GM19099 (cell line): ENCODE measurements around the gene ZNF320.
A peak's percentile ranks its signal among the peaks of the same experiment; 100 is the strongest.

ENCODE experiments used
- POLR2A ChIP-seq: IDR thresholded peaks from 3 replicates; pipeline ENCODE4 v1.6.1; 2011; ENCODE audit warnings: low read depth; ENCODE audit not compliant: insufficient read length; ENCODE audit errors: extremely low read depth

Gene ZNF320

GRCh38 chr19:52922841-52923777 is 25.7 kb upstream of the ZNF320 start, which contains the start of gene ZNF888:
Gene ZNF888 (minus strand): TSS chr19:52923428. CDS start chr19:52917873, 5,555 bp downstream.
- peak; percentile 84 for TF ChIP-seq POLR2A

- no peak for TF ChIP-seq POLR2A
Measured at GRCh38 chr19:52917531-52917930, 20.1 kb upstream of the ZNF320 start.

GRCh38 chr19:52910648-52911047 is 13.2 kb upstream of the ZNF320 start:
- no peak for TF ChIP-seq POLR2A

GRCh38 chr19:52901842-52902241 is 4.4 kb upstream of the ZNF320 start:
- TF ChIP-seq POLR2A, result no peak

GRCh38 chr19:52898101-52898500 is 666 bp upstream of the ZNF320 start:
- no peak for TF ChIP-seq POLR2A

GRCh38 chr19:52896431-52897137 is 851 bp downstream of the ZNF320 start:
- TF ChIP-seq POLR2A, result no peak

GRCh38 chr19:52891336-52891735 is 6.1 kb downstream of the ZNF320 start:
- TF ChIP-seq POLR2A, result no peak

GRCh38 chr19:52889931-52890330 is 7.5 kb downstream of the ZNF320 start:
- TF ChIP-seq POLR2A, result no peak

- no peak for TF ChIP-seq POLR2A
Measured at GRCh38 chr19:52889076-52889475, 8.4 kb downstream of the ZNF320 start.

GRCh38 chr19:52880895-52881389 is 16.5 kb downstream of the ZNF320 start:
- TF ChIP-seq POLR2A, result no peak

GRCh38 chr19:52871466-52871865 is 26.0 kb downstream of the ZNF320 start:
- no peak for TF ChIP-seq POLR2A

- TF ChIP-seq POLR2A, result peak; percentile 81
Measured at GRCh38 chr19:52857378-52858191, 39.9 kb downstream of the ZNF320 start, which contains the start of gene ZNF468. Gene ZNF468 (minus strand): TSS chr19:52857619. CDS start chr19:52854272, 3,347 bp downstream.
